Thymus (tissue), 14 donors: Measurements from ENCODE around the gene CCDC196. TPM values are rescaled to one million over a fixed set of nuclear protein-coding genes. Genes with fewer than 3 reads are reported as not detected.

Experiments used
- DNase-seq, 9 donors: peaks; one replicate each; pipeline ENCODE4 v3.0.0-alpha.2; 2013; ENCODE audit warnings: low spot score in 9 of 9, low read depth in 6 of 9, missing footprints in 1 of 9
- H3K27ac ChIP-seq, 2 donors: one replicate each; pipeline ENCODE4 v1.5.1; 2013; ENCODE audit warnings: control low read depth in 1 of 2, low read depth in 1 of 2, low read length in 1 of 2, mild to moderate bottlenecking in 1 of 2, moderate library complexity in 1 of 2
- H3K27me3 ChIP-seq, 2 donors: one replicate each; pipeline ENCODE4 v1.5.1; 2013; ENCODE audit warnings: low read length in 1 of 2; ENCODE audit not compliant: control insufficient read depth in 2 of 2, insufficient read depth in 1 of 2
- H3K36me3 ChIP-seq, 2 donors: one replicate each; pipeline ENCODE4 v1.5.1; 2013; ENCODE audit warnings: low read length in 1 of 2, mild to moderate bottlenecking in 1 of 2, moderate library complexity in 1 of 2; ENCODE audit not compliant: control insufficient read depth in 2 of 2, insufficient read depth in 2 of 2
- H3K4me1 ChIP-seq, 2 donors: one replicate each; pipeline ENCODE4 v1.5.1; 2013; ENCODE audit warnings: low read length in 2 of 2; ENCODE audit not compliant: control insufficient read depth in 2 of 2, insufficient read depth in 2 of 2
- H3K4me3 ChIP-seq, 2 donors: one replicate each; pipeline ENCODE4 v1.5.1; 2013; ENCODE audit warnings: low read length in 2 of 2, control low read depth in 1 of 2, mild to moderate bottlenecking in 1 of 2
- H3K9me3 ChIP-seq, 2 donors: one replicate each; pipeline ENCODE4 v1.5.1; 2013; ENCODE audit warnings: low read length in 1 of 2, mild to moderate bottlenecking in 1 of 2; ENCODE audit not compliant: control insufficient read depth in 2 of 2, insufficient read depth in 1 of 2
- WGBS: extraction: QIAGEN DNeasy Blood & Tissue Kit; methylation state at CpG from one replicate; pipeline ENCODE4 v1.1.7; 2013; 5-methylcytosine and 5-hydroxymethylcytosine counted together
- long read RNA-seq, 10 donors: transcript quantifications; one replicate each; lab custom pipeline, GENCODE V29; 2026
- polyA plus RNA-seq: library from polyadenylated mRNA; stranded (reverse); fragments of 200-250 nt; gene quantifications from one replicate; pipeline ENCODE4 v1.2.3, GENCODE V29; 2013
- total RNA-seq: library from RNA; stranded (reverse); fragments of 120-200 nt; gene quantifications from one replicate; pipeline ENCODE4 v1.2.4, GENCODE V29; 2013
- donor health status: healthy.

CCDC196 gene
- total RNA-seq (0.14 TPM), polyA plus RNA-seq (not detected)
- long read RNA-seq, donor 1 = 0 reads
- long read RNA-seq, donor 2 = 0 reads
- long read RNA-seq, donor 3 = 0 reads
- long read RNA-seq, donor 4 = 0 reads
- long read RNA-seq, donor 5 = 0 reads
- long read RNA-seq, donor 6 = 0 reads
- long read RNA-seq, donor 7 = 0 reads
- long read RNA-seq, donor 8 = 0 reads
- long read RNA-seq, donor 9 = 0 reads
- long read RNA-seq, donor 10 = 0 reads

GRCh38 chr14:66485910-66486421, at the start of gene CCDC196:
Gene CCDC196, plus strand, starts transcription at chr14:66486371. Its CDS starts 132 bp downstream, at chr14:66486503.
- Histone ChIP-seq H3K4me3 (no peak within 1 kb of the TSS), H3K27me3 (no peaks in the 10 kb centered on the region), H3K27ac (no peak within 1 kb of the TSS), H3K36me3 (no peaks in the 10 kb centered on the region), H3K4me1 (peaks cover 7% of the 10 kb centered on the region in 2 donors), H3K9me3 (no peaks in the 10 kb centered on the region)
- 96% methylated on average over 2 of the region's 2 CpGs for WGBS
- DNase-seq = no peak

- Histone ChIP-seq H3K36me3 (no peaks in the 10 kb centered on the region), H3K9me3 (no peaks in the 10 kb centered on the region), H3K27ac (no peak overlapping the region), H3K27me3 (no peaks in the 10 kb centered on the region), H3K4me1 (no peaks in the 10 kb centered on the region), H3K4me3 (no peak overlapping the region)
- WGBS = 93% methylated on average over 5 of the region's 5 CpGs
- DNase-seq = no peak
Observed at GRCh38 chr14:66440801-66441200, 45.4 kb upstream of the CCDC196 start.

GRCh38 chr14:66442953-66443571, 43.1 kb upstream of the CCDC196 start:
- H3K4me3 ChIP-seq = no peak overlapping the region
- DNase-seq = no peak
- H3K36me3 ChIP-seq = no peaks in the 10 kb centered on the region
- H3K27ac ChIP-seq = no peak overlapping the region
- no peaks in the 10 kb centered on the region for H3K27me3 ChIP-seq
- no peaks in the 10 kb centered on the region for H3K9me3 ChIP-seq
- WGBS = 91% methylated on average over 4 of the region's 4 CpGs
- H3K4me1 ChIP-seq = no peaks in the 10 kb centered on the region

- DNase-seq = no peak
- 94% methylated on average over 2 of the region's 2 CpGs for WGBS
- H3K36me3 ChIP-seq = no peaks in the 10 kb centered on the region
- H3K9me3 ChIP-seq = no peaks in the 10 kb centered on the region
- H3K27me3 ChIP-seq = no peaks in the 10 kb centered on the region
- no peak overlapping the region for H3K27ac ChIP-seq
- H3K4me3 ChIP-seq = no peak overlapping the region
- H3K4me1 ChIP-seq = no peaks in the 10 kb centered on the region
Observed at GRCh38 chr14:66443785-66444184, 42.4 kb upstream of the CCDC196 start.

GRCh38 chr14:66444271-66444927, 41.8 kb upstream of the CCDC196 start:
- no peaks in the 10 kb centered on the region for H3K9me3 ChIP-seq
- H3K36me3 ChIP-seq = no peaks in the 10 kb centered on the region
- no peak for DNase-seq
- H3K4me3 ChIP-seq = no peak overlapping the region
- H3K4me1 ChIP-seq = no peaks in the 10 kb centered on the region
- H3K27ac ChIP-seq = no peak overlapping the region
- H3K27me3 ChIP-seq = no peaks in the 10 kb centered on the region
- 96% methylated on average over 2 of the region's 2 CpGs for WGBS

GRCh38 chr14:66445936-66446335, 40.2 kb upstream of the CCDC196 start:
- no peaks in the 10 kb centered on the region for H3K27me3 ChIP-seq
- H3K4me1 ChIP-seq = no peaks in the 10 kb centered on the region
- H3K36me3 ChIP-seq = no peaks in the 10 kb centered on the region
- H3K4me3 ChIP-seq = no peak overlapping the region
- DNase-seq = no peak
- H3K27ac ChIP-seq = no peak overlapping the region
- H3K9me3 ChIP-seq = no peaks in the 10 kb centered on the region

GRCh38 chr14:66453469-66453868, 32.7 kb upstream of the CCDC196 start:
- Histone ChIP-seq H3K4me3 (no peak overlapping the region), H3K27me3 (no peaks in the 10 kb centered on the region), H3K4me1 (no peaks in the 10 kb centered on the region), H3K36me3 (no peaks in the 10 kb centered on the region), H3K27ac (no peak overlapping the region), H3K9me3 (no peaks in the 10 kb centered on the region)
- WGBS = 80% methylated on average over 3 of the region's 3 CpGs
- DNase-seq = no peak

- no peaks in the 10 kb centered on the region for H3K4me1 ChIP-seq
- no peaks in the 10 kb centered on the region for H3K36me3 ChIP-seq
- no peak overlapping the region for H3K27ac ChIP-seq
- DNase-seq = no peak
- H3K4me3 ChIP-seq = no peak overlapping the region
- no peaks in the 10 kb centered on the region for H3K9me3 ChIP-seq
- no peaks in the 10 kb centered on the region for H3K27me3 ChIP-seq
Observed at GRCh38 chr14:66459603-66460002, 26.6 kb upstream of the CCDC196 start.

GRCh38 chr14:66464261-66464660, 21.9 kb upstream of the CCDC196 start:
- H3K9me3 ChIP-seq = no peaks in the 10 kb centered on the region
- no peaks in the 10 kb centered on the region for H3K36me3 ChIP-seq
- 99% methylated on average over 3 of the region's 3 CpGs for WGBS
- H3K4me3 ChIP-seq = no peak overlapping the region
- H3K4me1 ChIP-seq = no peaks in the 10 kb centered on the region
- DNase-seq = no peak
- no peak overlapping the region for H3K27ac ChIP-seq
- no peaks in the 10 kb centered on the region for H3K27me3 ChIP-seq
